ENCODE results near the gene INPP5F. TPM values are rescaled to one million over a fixed set of nuclear protein-coding genes. Genes with fewer than 3 reads are reported as not detected.

The INPP5F gene
- total and polyA plus RNA-seq, 2 of the 13 experiments (the other 11 are each of a cell fraction or from before 2014, with no cell fraction given): 12.5 to 15.7 TPM

- TF ChIP-seq, protein P1, sequence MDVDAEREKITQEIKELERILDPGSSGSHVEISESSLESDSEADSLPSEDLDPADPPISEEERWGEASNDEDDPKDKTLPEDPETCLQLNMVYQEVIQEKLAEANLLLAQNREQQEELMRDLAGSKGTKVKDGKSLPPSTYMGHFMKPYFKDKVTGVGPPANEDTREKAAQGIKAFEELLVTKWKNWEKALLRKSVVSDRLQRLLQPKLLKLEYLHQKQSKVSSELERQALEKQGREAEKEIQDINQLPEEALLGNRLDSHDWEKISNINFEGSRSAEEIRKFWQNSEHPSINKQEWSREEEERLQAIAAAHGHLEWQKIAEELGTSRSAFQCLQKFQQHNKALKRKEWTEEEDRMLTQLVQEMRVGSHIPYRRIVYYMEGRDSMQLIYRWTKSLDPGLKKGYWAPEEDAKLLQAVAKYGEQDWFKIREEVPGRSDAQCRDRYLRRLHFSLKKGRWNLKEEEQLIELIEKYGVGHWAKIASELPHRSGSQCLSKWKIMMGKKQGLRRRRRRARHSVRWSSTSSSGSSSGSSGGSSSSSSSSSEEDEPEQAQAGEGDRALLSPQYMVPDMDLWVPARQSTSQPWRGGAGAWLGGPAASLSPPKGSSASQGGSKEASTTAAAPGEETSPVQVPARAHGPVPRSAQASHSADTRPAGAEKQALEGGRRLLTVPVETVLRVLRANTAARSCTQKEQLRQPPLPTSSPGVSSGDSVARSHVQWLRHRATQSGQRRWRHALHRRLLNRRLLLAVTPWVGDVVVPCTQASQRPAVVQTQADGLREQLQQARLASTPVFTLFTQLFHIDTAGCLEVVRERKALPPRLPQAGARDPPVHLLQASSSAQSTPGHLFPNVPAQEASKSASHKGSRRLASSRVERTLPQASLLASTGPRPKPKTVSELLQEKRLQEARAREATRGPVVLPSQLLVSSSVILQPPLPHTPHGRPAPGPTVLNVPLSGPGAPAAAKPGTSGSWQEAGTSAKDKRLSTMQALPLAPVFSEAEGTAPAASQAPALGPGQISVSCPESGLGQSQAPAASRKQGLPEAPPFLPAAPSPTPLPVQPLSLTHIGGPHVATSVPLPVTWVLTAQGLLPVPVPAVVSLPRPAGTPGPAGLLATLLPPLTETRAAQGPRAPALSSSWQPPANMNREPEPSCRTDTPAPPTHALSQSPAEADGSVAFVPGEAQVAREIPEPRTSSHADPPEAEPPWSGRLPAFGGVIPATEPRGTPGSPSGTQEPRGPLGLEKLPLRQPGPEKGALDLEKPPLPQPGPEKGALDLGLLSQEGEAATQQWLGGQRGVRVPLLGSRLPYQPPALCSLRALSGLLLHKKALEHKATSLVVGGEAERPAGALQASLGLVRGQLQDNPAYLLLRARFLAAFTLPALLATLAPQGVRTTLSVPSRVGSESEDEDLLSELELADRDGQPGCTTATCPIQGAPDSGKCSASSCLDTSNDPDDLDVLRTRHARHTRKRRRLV (CRISPR knock-in tag; IDR thresholded peaks at IDR 0.05): peak; percentile 51; the same call in 1 of the 2 replicates
- TF ChIP-seq PCBP2 (optimal IDR thresholded peaks at IDR 0.05; ENCODE audit: low read depth, low read length, poor library complexity, severe bottlenecking) (no peak), ZNF124 (CRISPR knock-in tag; IDR thresholded peaks at IDR 0.05) (no peak; the same call in 1 of the 2 replicates), MTF1 (CRISPR knock-in tag; IDR thresholded peaks at IDR 0.05) (no peak), IRF9 (CRISPR knock-in tag; IDR thresholded peaks at IDR 0.05; ENCODE audit: borderline replicate concordance) (peak; percentile 83; the same call in 1 of the 2 replicates), AGO2 (optimal IDR thresholded peaks at IDR 0.05; ENCODE audit: low read depth, low read length) (peak; percentile 82), PHF21A (CRISPR knock-in tag; IDR thresholded peaks at IDR 0.05) (no peak), CBX5 (CRISPR knock-in tag; IDR thresholded peaks at IDR 0.05; ENCODE audit: borderline replicate concordance) (no peak), ZNF121 (CRISPR knock-in tag; IDR thresholded peaks at IDR 0.05) (peak; percentile 3; the same call in 1 of the 2 replicates), ZNF160 (CRISPR knock-in tag; IDR thresholded peaks at IDR 0.05) (no peak), ZBED4 (CRISPR knock-in tag; IDR thresholded peaks at IDR 0.05; ENCODE audit: borderline replicate concordance) (no peak), KAT8 (CRISPR knock-in tag; IDR thresholded peaks at IDR 0.05) (peak; percentile 85), MTF2 (CRISPR knock-in tag; IDR thresholded peaks at IDR 0.05; ENCODE audit: borderline replicate concordance) (no peak)
- TF ChIP-seq, protein P2, sequence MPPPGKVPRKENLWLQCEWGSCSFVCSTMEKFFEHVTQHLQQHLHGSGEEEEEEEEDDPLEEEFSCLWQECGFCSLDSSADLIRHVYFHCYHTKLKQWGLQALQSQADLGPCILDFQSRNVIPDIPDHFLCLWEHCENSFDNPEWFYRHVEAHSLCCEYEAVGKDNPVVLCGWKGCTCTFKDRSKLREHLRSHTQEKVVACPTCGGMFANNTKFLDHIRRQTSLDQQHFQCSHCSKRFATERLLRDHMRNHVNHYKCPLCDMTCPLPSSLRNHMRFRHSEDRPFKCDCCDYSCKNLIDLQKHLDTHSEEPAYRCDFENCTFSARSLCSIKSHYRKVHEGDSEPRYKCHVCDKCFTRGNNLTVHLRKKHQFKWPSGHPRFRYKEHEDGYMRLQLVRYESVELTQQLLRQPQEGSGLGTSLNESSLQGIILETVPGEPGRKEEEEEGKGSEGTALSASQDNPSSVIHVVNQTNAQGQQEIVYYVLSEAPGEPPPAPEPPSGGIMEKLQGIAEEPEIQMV (CRISPR knock-in tag; IDR thresholded peaks at IDR 0.05; ENCODE audit: low read depth): no peak
Observed at GRCh38 chr10:119725517-119725827, 378 bp upstream of the INPP5F start (continued).
